HG03103 (cell line): ENCODE measurements around the gene MYO1D.

ENCODE experiments used
- ATAC-seq: cut with Tn5 transposase; IDR thresholded peaks from one replicate; pipeline ENCODE4 v1.9.1; 2021; ENCODE audit warnings: low read depth; ENCODE audit not compliant: unreplicated experiment

MYO1D gene

DNA sequence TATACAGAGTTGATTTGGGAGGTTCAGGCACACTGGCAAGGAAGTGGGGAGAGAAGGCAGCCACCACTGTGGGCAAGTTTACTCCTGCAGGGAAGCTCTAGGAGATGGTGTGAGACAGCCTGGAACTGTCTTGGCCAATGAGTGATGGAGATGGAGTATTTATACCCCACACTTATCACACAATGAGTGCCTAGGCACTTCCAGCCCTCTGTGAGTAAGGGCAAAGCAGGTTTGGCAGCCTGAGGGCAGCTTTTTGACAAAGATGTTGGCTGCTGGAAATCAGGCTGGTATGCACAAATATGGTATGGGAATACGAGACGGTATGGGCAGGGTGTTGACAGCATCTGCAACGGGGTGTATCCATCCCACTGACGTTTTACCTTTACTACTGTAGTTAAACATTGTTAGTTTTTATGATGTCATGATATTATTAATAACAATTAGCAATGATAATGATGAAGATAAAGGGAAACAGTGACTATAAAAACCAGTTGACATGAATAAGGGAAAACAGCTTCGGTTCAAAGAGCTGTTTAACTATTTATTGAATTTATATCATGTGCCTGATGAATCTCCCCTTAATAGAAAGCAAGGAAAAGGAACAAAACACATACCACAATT is 240.2 kb downstream of the MYO1D start:
- ATAC-seq: no peak

DNA sequence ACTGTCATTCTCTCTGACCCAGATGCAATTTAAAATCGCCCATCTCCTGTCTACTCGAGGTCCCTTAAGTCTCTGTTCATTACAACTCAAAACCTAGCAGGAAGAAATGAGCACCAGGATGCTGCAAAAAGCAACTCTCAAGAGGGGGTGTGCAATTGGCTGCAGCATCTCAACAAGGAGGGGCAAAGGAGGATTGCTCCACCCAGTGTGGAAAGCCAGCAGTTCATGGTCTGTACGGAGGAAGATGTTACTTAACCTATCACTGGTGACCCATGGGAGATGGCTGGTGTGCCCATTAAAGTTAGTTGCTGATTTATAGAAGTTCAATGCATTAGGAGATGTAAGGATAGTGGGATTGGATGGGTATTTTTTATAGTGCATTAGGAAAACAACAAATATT is 242.8 kb downstream of the MYO1D start:
- no peak for ATAC-seq

DNA sequence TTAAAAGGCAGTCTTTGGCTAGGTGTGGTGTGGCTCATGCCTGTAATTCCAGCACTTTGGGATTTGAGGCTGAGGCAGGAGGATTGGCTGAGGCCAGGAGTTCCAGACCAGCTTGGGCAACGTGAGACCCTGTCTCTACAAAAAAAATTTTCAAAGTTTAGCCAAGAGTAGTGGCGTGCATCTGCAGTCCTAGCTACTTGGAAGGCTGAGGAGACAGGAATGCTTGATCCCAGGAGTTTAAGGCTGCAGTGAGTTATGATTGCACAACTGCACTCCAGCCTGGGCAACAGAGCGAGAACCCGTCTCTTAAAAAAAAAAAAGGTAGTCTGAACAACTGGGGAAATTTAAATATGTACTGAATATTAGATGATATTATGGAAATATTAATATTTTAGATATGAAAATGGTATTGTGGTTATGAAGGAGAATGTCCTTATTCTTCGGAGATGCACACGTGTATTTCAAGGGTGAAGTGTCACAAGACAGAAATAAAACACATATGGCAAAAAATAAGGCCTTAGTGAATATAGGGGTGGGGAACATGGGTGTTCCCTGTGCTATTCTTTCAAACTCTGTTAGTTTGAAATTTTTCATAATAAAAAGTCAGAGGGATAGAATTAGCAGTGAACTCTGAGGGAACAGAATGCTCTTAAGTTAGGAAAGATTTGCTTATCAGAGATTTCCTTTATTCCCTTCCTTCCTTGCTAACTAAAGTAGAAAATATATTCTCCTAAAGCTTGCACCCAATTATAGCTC is 245.4 kb downstream of the MYO1D start:
- no peak for ATAC-seq

DNA sequence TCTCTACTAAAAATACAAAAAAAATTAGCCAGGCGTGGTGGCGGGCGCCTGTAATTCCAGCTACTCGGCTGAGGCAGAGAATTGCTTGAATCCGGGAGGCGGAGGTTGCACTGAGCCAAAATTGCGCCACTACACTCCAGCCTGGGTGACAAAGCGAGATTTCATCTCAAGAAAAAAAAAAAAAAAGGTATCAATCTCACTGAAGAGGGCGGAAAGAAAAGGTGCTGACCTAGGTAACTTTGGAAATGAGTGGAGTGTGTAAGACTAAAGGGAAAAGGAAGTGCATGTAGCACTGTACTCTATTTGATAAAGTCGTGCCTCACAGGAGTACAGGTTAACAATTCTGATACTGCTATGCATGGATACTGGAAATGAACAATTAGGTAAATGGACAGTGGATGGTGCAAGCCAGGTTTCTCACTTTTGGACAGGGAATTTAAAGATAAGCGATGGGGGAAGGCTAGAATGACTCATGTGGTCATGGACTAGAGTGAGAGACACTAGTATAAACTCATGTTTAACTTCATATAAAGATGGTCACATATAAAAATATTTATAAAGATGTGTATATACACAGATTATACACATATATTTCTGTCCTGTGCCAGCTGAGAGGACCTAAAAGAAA is 247.2 kb downstream of the MYO1D start:
- ATAC-seq: no peak

DNA sequence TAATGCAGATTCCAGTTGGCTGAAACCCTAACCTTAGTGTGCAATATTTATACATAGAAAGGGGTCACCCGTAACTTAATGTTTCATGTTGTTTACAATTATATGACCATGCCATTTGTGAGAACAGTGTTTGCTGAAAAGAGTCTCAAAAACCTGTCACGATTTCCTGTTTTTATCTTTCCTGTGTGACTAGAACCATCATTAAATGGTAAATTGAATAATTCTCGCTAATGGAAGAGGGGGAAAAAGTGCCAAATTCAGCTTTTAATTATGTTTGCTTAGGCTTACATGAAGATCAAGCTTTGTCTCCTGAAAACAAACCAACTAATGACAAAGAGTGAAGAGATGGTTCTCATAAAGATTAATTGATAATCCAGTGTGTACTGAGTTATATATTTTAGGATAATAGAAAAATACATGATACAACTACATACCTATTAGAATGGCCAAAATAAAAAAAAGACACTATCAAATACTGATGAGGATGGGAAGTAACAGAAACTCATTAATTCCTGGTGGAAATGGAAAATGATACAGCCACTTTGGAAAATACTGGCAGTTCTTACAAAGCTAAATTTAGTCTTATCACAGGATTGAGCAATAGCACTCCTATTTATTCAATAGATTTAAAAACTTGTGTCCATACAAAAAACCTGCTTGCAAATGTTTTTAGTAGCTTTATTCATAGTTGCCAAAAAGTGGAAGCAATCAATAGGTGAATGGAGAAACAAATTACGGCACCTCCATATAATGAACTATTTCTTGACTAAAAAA is 248.5 kb downstream of the MYO1D start:
- ATAC-seq: no peak

DNA sequence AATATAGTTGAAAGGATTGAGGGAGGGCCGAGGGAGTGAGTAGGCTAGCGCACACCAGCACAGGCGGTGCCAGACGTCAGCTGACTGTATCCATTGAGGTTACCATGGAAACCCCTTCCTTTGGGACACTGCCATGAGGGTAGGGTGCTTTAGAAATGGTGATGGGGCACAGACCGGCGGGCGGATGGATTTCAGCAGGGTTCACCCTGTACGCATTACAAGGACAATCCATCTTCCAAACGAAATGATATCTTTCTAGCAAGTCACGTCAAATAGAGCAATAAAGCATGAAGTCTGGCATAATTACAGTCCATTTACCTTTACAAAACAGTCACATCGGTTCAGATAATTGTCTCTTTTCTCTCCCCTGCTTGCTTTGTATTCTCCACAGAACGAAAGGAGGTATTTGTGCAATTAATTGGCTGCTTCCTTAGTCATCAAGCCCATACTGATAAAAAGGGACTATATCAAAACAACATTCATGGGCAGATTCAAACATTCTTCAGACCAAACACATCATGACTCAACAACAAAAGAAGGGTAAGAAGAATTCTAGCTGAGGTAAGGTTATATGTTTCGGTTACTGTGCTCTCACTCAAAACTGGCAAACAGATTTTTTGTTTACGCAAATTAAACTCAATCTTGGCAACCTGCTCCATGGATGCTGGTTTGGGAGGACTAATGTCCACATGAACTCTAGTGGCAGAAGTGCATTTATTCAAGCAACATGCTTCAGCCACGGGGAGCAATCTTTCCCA is 249.5 kb downstream of the MYO1D start:
- no peak for ATAC-seq

DNA sequence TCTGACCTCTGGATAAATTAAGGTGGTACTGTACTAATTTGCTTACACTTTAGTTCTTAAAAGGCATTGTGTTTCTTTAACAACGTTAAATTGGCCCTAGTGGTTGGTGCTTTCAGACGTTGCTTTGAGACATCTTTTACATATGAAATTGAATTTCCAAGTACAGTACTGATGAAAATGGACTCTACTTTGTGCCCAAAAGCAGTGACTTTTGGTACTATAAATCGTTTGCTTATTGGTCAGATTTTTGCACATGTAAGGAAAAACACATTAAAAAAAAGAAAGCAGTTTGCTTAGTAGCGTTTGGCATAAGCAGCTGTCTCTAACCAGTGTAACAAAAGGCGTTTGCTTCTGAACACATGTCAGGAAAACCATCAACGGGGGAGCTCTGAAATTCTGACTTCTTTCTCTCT is 250.5 kb downstream of the MYO1D start:
- no peak for ATAC-seq

DNA sequence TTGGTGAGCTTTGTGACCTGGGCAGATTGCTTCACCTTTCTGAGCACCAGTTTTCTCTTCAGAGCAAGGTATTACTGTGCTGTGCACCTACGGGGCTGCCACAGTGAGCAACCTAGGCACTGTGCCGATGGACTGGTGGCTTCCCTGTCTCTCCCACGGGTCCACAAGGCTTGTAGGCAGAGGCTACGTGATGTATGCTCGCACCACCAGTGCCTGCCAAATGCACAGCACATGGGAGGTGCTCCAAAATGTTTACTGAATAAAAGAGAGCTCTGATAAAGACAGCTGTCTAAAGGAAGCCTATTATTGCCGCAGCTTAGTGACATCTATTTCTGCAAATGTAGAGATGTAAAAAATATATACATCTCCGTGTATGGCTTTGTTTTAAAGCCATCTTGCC is 251.0 kb downstream of the MYO1D start:
- no peak for ATAC-seq

DNA sequence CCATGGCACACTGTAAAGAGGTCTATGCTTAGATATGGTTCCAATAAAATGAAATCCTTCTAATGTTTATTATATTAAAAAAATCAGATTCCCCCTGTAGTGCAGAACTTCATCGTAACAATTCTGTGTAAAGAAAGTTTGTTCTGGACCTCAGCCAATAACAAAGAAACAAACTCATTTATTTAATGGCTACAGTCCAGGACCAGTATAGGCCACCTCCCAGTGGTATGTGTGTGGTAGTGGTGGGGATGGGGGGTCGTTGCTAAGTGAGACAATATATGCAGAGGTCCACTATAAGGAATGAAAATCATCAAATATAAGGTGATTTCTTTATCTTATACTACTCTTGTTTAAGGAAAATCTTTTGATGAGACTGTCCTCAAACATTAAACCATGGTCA is 253.7 kb downstream of the MYO1D start:
- ATAC-seq: no peak

DNA sequence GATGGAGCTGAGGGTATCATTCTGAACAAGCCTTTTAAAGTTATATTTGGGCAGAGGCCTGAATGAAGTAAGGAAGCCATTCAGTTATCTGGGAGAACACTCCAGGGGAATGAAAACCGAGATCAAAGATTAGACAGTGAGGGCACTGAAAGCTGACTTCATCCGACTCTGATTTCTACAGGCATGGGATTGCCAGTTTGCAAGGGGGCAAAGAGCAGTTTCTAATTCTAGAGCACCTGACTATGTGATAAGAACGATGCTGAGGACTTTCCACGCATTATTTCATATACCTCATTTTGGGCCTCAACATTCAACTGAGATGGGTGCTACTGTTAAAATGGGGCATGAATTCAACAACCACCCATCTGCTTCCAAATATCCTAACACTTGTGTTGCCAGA is 254.4 kb downstream of the MYO1D start:
- ATAC-seq: no peak

DNA sequence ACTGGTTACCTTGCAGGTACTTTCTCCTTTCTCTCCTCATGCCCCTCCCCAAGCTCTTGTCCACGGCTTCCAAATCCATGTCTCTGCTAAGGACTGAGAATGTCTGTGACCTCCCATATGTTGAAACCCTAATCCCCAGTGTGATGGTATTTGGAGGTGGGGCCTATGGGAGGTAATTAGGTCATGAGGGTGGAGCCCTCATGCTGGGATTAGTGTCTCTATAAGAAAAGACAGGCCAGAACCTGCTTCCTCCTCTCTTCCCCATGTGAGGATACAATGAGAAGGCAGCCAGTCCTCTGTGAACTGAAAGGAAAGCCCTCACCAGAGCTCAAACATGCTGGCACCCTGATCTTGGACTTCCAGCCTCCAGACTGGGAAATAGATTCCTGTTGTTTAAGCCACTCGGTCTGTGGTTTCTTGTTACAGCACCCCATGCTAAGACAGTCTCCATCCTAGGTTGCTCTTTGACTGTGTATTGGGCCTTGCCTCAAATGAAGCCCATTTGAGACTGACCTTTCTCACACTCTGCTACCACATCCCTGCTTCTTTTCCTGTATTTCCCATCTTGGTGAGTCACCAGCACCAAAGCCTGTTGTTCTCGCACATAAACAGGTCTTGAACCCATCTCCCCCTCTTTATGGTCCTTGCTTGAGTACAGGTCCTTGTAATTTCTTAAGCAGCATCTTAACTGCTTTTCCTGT is 255.2 kb downstream of the MYO1D start:
- no peak for ATAC-seq

DNA sequence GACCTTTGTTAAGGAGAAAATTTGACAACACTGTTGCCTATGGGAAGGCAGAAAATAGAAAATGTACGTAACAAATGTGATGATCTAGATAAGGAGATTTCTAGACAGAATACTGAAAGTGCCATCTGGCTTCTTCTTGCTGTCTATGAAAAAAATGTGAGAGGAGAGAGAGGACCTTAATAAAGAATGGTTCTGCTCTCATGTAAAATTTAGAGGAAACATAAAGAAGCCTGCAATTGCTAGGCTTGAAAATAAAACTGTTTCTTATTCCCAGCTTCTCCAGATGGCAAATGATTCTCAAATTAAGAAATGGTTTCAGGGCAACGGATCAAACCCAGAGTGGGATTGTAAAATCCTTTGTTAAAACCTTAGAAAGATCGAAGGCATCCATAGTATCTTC is 261.6 kb downstream of the MYO1D start:
- ATAC-seq: no peak

DNA sequence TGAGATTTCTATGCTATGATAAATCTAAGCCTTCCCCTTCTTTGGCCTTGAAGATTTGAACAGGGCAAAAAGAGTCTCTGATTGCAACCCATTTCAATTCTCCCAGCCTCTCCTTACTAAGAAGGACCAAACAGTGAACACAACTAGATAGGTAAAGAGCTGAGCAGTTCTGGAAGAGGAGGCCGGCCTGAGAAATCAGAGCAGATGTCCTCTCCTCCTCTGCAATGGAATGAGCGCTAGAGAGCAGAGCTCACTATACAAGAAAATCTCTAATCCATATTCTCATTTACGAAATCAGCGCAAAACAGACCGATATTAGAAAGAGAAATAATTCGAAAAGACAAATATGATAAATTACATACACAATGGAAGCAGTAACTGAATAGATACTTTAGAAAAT is 266.0 kb downstream of the MYO1D start:
- no peak for ATAC-seq

DNA sequence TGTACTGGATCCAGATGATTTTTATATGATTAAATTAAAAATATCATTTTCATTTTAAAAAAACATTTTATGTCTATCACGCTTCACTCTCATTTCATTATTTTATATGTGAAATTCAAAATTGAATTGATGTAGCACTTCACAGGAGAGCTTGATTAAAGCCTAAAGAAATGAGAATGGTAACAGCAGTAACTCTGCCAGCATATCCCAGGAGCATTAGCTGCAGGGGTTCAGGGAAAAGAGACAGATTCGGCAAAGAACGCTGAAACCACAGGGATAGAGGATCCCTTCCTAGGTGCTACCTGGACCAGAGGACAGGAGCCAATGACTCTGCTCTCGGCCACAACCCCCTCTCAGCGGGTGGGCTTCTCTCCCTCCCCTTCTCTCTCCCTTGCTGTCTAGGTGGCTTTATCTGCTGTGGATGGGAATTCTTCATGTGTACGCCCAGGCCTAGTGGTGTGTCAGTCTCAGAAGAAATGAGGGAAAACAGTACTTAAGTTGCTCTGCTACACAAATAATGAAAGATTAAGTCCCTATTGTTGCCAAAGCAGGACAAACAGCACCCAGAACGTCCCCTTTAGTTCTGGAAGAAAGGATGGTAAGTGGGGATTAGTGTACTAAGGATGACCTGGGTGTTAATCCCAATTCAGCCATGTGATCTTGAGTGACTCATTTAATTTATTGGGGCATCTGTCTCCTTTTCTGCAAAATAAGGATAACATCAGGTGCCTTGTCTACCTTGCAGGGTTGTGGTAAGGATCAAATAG is 266.9 kb downstream of the MYO1D start:
- no peak for ATAC-seq

DNA sequence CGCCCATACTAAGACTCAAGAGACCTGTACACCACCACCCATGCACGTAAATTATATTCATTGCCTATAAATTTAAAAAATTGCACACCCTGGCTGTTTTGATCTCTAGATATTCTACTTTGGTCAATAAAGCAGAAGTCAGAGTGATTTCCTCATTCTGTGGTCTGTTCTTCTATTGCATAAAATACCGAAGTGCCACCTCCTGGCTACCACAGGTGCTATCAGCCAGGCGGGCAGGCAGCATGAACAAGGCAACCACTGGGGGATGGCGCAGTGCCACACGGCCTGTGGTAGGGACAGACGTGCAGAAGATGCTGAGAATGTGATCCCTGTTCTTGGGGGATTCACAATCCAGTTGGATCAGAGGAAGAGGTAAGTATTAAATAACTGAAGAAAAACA is 267.8 kb downstream of the MYO1D start:
- ATAC-seq: no peak

DNA sequence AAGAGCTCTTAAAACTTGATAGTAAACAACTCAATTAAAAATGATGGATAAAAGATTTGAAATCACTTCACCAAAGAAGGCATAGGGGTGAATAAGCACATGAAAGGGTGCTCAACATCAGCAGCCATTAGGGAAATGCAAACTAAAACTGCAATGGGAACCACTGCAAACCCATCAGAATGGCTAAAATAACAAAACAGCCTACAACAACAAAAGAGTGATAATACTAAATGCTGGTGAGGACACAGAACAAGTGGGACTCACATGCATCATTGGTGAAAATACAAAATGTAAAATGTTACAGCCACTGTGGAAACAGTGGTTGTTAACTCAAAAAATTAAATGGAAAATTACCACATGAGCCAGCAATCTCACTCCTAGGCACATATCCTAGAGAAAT is 268.7 kb downstream of the MYO1D start:
- no peak for ATAC-seq

DNA sequence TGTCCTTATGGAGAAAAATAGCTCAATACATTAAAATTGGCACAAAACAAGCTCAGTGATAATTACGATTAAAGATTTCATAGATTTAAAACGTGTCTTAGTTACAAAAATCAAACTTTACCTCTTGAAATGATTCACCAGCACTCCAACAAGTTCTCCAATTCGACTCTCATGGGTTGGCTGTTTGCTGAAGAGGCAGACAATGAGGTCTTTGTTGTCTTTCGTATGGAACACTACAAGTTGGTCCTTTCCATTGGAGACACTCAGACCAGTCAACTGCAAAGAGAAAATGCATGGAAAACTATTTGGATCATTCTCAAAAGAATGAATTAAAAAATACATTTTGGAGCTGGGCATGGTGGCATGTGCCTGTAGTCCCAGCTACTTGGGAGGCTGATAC is 272.0 kb downstream of the MYO1D start:
- ATAC-seq: no peak

DNA sequence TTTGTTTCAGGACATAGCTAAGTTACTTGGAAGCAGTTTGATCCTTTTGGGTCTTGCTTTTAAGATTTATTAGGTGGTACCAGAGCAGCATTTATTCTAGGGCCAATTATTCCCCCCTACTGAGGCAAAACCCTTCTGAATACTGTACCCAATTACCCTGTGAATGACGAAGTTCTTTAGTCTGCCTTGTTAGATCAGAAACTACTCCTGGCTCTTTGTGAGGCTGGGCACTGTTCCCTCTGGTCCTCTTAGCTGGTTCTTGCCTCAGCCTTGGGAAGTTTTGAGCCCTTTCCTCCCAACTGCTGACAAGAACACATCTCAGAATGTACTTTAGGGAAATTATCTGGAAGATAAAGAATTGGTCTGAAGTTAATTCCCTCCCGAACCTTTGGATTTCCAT is 274.5 kb downstream of the MYO1D start:
- no peak for ATAC-seq

DNA sequence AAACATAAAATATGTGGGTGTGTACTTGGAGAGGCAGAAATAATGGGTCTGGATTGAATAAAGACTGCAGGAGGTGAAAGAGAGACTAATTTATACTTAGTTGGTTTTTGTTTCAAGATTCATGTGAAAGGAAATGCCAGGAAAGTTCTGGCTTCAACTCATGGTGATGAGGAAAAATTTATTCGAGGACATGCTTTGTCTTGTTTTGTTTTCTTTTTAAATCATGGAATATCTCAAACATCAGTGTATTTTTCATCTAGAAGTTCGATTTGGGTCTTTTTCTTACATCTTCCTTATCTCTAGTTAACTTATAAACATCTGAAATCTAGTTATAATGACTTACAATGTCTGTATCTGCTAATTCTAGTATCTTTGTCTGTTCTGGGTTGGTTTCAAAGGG is 275.1 kb downstream of the MYO1D start:
- no peak for ATAC-seq
